HepG2 (cell line): ENCODE measurements around the gene EDEM3. TPM values are rescaled to one million over a fixed set of nuclear protein-coding genes. Genes with fewer than 3 reads are reported as not detected.

Experiments used
- ATAC-seq: fragments of 200-7000 bp; cut with Tn5 transposase; 3 replicates; pipeline ENCODE4 v1.9.1; 2020; ENCODE audit warnings: mild to moderate bottlenecking, moderate library complexity
- BruUV-seq: library from RNA; stranded (reverse); fragments of 400-500 nt; replicated peaks from 2 replicates; lab custom pipeline; 2021; lab: Mats Ljungman, UMichigan
- CTCF ChIA-PET: fragments of 300-600 bp; formaldehyde crosslinking; extraction: SDS; loops from one replicate; lab custom pipeline; 2021; ENCODE audit warnings: low total read pairs, inconsistent platforms, low intra/inter-chr PET ratio; lab: Yijun Ruan, JAX
- POLR2A ChIA-PET: fragments of 350-600 bp; sonication (Branson Sonifier 250); formaldehyde crosslinking; loops from one replicate; lab custom pipeline; 2020; ENCODE audit warnings: antibody characterized with exemption, inconsistent platforms; lab: Yijun Ruan, JAX
- DNase-seq: peaks from one replicate; pipeline ENCODE4 v3.0.0-alpha.2; 2015; ENCODE audit warnings: low spot score
- FAIRE-seq: peaks from 3 replicates; lab custom pipeline; 2011; peaks lifted over from hg19 to GRCh38; lab: Jason Lieb, UNC
- H2AFZ ChIP-seq: one replicate; pipeline ENCODE4 v1.6.1; 2011; ENCODE audit warnings: low read length, inconsistent platforms
- H3K27ac ChIP-seq: fragments of 300-600 bp; 3 replicates; pipeline ENCODE4 v1.8.0; 2011; ENCODE audit warnings: mixed run types, mild to moderate bottlenecking, mixed read lengths, low read length, inconsistent platforms; ENCODE audit not compliant: insufficient read depth; ENCODE audit errors: extremely low read length
- H3K27me3 ChIP-seq, 2 experiments: fragments of 200-600 bp in 1 of 2; 2 replicates in 1 of 2; 3 replicates in 1 of 2; pipeline versions ENCODE4 v1.6.0 to v1.8.0; 2011; ENCODE audit warnings: low read length in 2 of 2, mild to moderate bottlenecking in 2 of 2, moderate library complexity in 2 of 2, inconsistent platforms in 1 of 2; ENCODE audit not compliant: insufficient read depth in 2 of 2, control insufficient read depth in 1 of 2
- H3K36me3 ChIP-seq, 2 experiments: fragments of 200-600 bp in 1 of 2; replicated peaks in 1 of 2; 2 replicates in 1 of 2; 3 replicates in 1 of 2; pipeline versions ENCODE4 v1.5.1 to v1.8.0; 2011; ENCODE audit warnings: low read length in 2 of 2, inconsistent platforms in 1 of 2; ENCODE audit not compliant: insufficient read depth in 2 of 2, control insufficient read depth in 1 of 2
- H3K4me1 ChIP-seq: 2 replicates; pipeline ENCODE4 v1.5.1; 2012; ENCODE audit warnings: low read length, inconsistent platforms; ENCODE audit not compliant: insufficient read depth
- H3K4me2 ChIP-seq: 2 replicates; pipeline ENCODE4 v1.6.0; 2011; ENCODE audit warnings: low read depth, low read length, inconsistent platforms
- H3K4me3 ChIP-seq, 3 experiments: fragments of 200-600 bp in 1 of 3; sonication (generic), shearing (Covaris generic) in 1 of 3; replicated peaks in 1 of 3; 2 replicates each; pipeline ENCODE4 v1.5.1; 2011 to 2016; ENCODE audit warnings: low read length in 3 of 3, inconsistent platforms in 2 of 3, low read depth in 2 of 3, mild to moderate bottlenecking in 2 of 3, control low read depth in 1 of 3, mixed read lengths in 1 of 3; ENCODE audit not compliant: insufficient read depth in 1 of 3
- H3K79me2 ChIP-seq: one replicate; pipeline ENCODE4 v1.6.1; 2011; ENCODE audit warnings: low read length, inconsistent platforms; ENCODE audit not compliant: insufficient read depth
- H3K9ac ChIP-seq: 2 replicates; pipeline ENCODE4 v1.6.0; 2011; ENCODE audit warnings: mild to moderate bottlenecking, low read depth, low read length, inconsistent platforms; ENCODE audit not compliant: insufficient read depth
- H3K9me3 ChIP-seq: 2 replicates; pipeline ENCODE4 v1.5.1; 2012; ENCODE audit warnings: mild to moderate bottlenecking, low read length
- H4K20me1 ChIP-seq: 2 replicates; pipeline ENCODE4 v1.6.0; 2011; ENCODE audit warnings: inconsistent platforms, mild to moderate bottlenecking, low read length, moderate library complexity; ENCODE audit not compliant: insufficient read depth
- MAFK ChIP-seq, 2 experiments: IDR thresholded peaks in 1 of 2; conservative IDR thresholded peaks in 1 of 2; 2 replicates each; pipeline ENCODE4 v1.6.1; 2011; ENCODE audit warnings: improper control_type of control experiment in 2 of 2, low read length in 2 of 2
- PBX2 ChIP-seq: IDR thresholded peaks from 2 replicates; pipeline ENCODE4 v1.6.1; 2016; ENCODE audit warnings: control low read depth
- PCBP2 ChIP-seq: fragments of 200-400 bp; formaldehyde crosslinking; optimal IDR thresholded peaks from 2 replicates; pipeline ENCODE3; 2018; ENCODE audit warnings: low read length, low read depth; ENCODE audit not compliant: poor library complexity, severe bottlenecking
- RBM22 ChIP-seq: fragments of 200-400 bp; formaldehyde crosslinking; optimal IDR thresholded peaks from 2 replicates; pipeline ENCODE3; 2017; ENCODE audit warnings: mild to moderate bottlenecking, low read length, moderate library complexity
- TCF12 ChIP-seq, 2 experiments: fragments of 450-650 bp in 1 of 2; sonication (generic) in 1 of 2; formaldehyde crosslinking in 1 of 2; IDR thresholded peaks; 2 replicates each; pipeline versions ENCODE4 v1.6.1 to v1.8.0; 2017 to 2022; ENCODE audit warnings: antibody characterized with exemption in 1 of 2, mild to moderate bottlenecking in 1 of 2, missing genetic modification reagents in 1 of 2, moderate library complexity in 1 of 2
- ZFP82 ChIP-seq: sonication (generic); formaldehyde crosslinking; IDR thresholded peaks from 2 replicates; pipeline ENCODE4 v1.5.1; 2020; ENCODE audit warnings: mild to moderate bottlenecking, missing genetic modification reagents, borderline replicate concordance
- ZNF234 ChIP-seq: sonication (generic); formaldehyde crosslinking; conservative IDR thresholded peaks from 2 replicates; pipeline ENCODE4 v1.5.1; 2020; ENCODE audit warnings: mild to moderate bottlenecking, missing genetic modification reagents
- ZNF83 ChIP-seq: sonication (generic); formaldehyde crosslinking; IDR thresholded peaks from 2 replicates; pipeline ENCODE4 v1.4.0; 2020; ENCODE audit warnings: missing genetic modification reagents, mild to moderate bottlenecking, borderline replicate concordance
- WGBS: methylation state at CpG from one replicate; pipeline ENCODE4 v1.1.6; 2017; ENCODE audit warnings: low lambda C conversion rate; 5-methylcytosine and 5-hydroxymethylcytosine counted together
- in situ Hi-C: cut with HindIII; loops from 2 replicates; pipeline ENCODE4 v1.10.0; 2017; ENCODE audit warnings: low pct_unique_long_range_greater_than_20kb; ENCODE audit not compliant: extremely low pct_ligation_motif_present
- intact Hi-C: fragments of 100-400 bp; cut with micrococcal nuclease; formaldehyde crosslinking; loops from one replicate; pipeline ENCODE4 v1.10.0; 2022; ENCODE audit not compliant: unreplicated experiment
- polyA plus RNA-seq, 8 experiments: library from polyadenylated mRNA; depleted of rRNA in 3 of 8; stranded (reverse) in 7 of 8; unstranded in 1 of 8; fragments of >200 nt; fragmentation: Illumina TruSeq in 4 of 8; extraction: Trizol in 4 of 8; gene quantifications; 2 replicates each; pipeline versions ENCODE4 v1.2.1 to v1.2.3, GENCODE V29; 2011 to 2016; ENCODE audit warnings: low read depth in 4 of 8, missing spikeins in 1 of 8, mixed read lengths in 1 of 8; ENCODE audit not compliant: insufficient read depth in 1 of 8
- total RNA-seq, 5 experiments: library from RNA; depleted of rRNA; stranded (reverse); fragments of >200 nt; fragmentation: Illumina TruSeq; extraction: Trizol; gene quantifications; 2 replicates each; pipeline ENCODE4 v1.2.3, GENCODE V29; 2016; ENCODE audit warnings: low read depth in 1 of 5
- TF ChIP-seq, protein P1 (sequence below): sonication (generic); formaldehyde crosslinking; IDR thresholded peaks from 2 replicates; pipeline ENCODE4 v1.8.1; 2022; ENCODE audit warnings: mild to moderate bottlenecking, missing genetic modification reagents

Gene EDEM3
- total and polyA plus RNA-seq, 2 of the 13 experiments (the other 11 are each of a cell fraction or from before 2014, with no cell fraction given), result 13.1 to 18.2 TPM

- H3K79me2 ChIP-seq, result no peaks in the 10 kb centered on the region
- DNase-seq, result no peak
- no peaks in the 10 kb centered on the region for H3K36me3 ChIP-seq
- peaks cover 0 to 8% of the 10 kb centered on the region in 2 experiments; a peak in 2 of 5 replicates for H3K27me3 ChIP-seq
- no peak overlapping the region for H3K9ac ChIP-seq
- FAIRE-seq, result no peak
- H4K20me1 ChIP-seq, result no peaks in the 10 kb centered on the region
- H3K27ac ChIP-seq, result no peak overlapping the region
- no peak for TF ChIP-seq TCF12 (IDR thresholded peaks at IDR 0.05)
- no peak for TF ChIP-seq TCF12 (CRISPR knock-in tag; IDR thresholded peaks at IDR 0.05)
- no peak for TF ChIP-seq PCBP2
- no peak for TF ChIP-seq PBX2 (CRISPR knock-in tag)
- no peak for TF ChIP-seq ZFP82
- TF ChIP-seq, protein P1, sequence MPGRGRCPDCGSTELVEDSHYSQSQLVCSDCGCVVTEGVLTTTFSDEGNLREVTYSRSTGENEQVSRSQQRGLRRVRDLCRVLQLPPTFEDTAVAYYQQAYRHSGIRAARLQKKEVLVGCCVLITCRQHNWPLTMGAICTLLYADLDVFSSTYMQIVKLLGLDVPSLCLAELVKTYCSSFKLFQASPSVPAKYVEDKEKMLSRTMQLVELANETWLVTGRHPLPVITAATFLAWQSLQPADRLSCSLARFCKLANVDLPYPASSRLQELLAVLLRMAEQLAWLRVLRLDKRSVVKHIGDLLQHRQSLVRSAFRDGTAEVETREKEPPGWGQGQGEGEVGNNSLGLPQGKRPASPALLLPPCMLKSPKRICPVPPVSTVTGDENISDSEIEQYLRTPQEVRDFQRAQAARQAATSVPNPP (CRISPR knock-in tag), result no peak
- no peak for TF ChIP-seq ZNF83
- TF ChIP-seq ZNF234 (CRISPR knock-in tag), result no peak
- TF ChIP-seq MAFK (conservative IDR thresholded peaks at IDR 0.05 in 1 of 2, IDR thresholded peaks at IDR 0.05 in 1 of 2; ENCODE audit: low read length in 2 of 2), result no peak
- TF ChIP-seq RBM22, result no peak
- TF ChIP-seq, all 625 proteins: peak for 0
- ChIA-PET POLR2A (no interaction called here), CTCF (no interaction called here)
- in situ Hi-C loops (no loop called here), intact Hi-C loops (no loop called here)
- no peak for ATAC-seq
- no peak overlapping the region for H2AFZ ChIP-seq
- no peaks in the 10 kb centered on the region for H3K9me3 ChIP-seq
- BruUV-seq, result no TSS peak
- no peak overlapping the region for H3K4me3 ChIP-seq
- no peaks in the 10 kb centered on the region for H3K4me1 ChIP-seq
- 20% methylated on average over 3 of the region's 3 CpGs for WGBS
- no peak overlapping the region for H3K4me2 ChIP-seq
Observed at GRCh38 chr1:184640505-184640904, 114.2 kb downstream of the EDEM3 start.

Other genes with a start within 250 kb of the EDEM3 start
- gene NIBAN1, start 219.7 kb upstream of the EDEM3 start, total RNA-seq (2016; rRNA removed; fragmentation: Illumina TruSeq; extraction: Trizol), result not detected in 2 replicates
- gene NIBAN1, start 219.7 kb upstream of the EDEM3 start, polyA plus RNA-seq (2011; rRNA removed), result not detected in 2 replicates